ENCODE results near the gene PIAS4. TPM values are rescaled to one million over a fixed set of nuclear protein-coding genes. Genes with fewer than 3 reads are reported as not detected.

The PIAS4 gene
- total and polyA plus RNA-seq, 9 of the 15 experiments (the other 6 are each of a cell fraction or from before 2014, with no cell fraction given), result 0.27 to 34.9 (median 14.4) TPM

- no peak overlapping the region for H2AFZ ChIP-seq (ENCODE audit: low read depth, low read length)
- H3K9ac ChIP-seq (ENCODE audit: insufficient read depth in 1 of 2, low read depth in 2 of 2, low read length in 2 of 2), result peak overlapping the region in 1 of 2 experiments; percentile 26; a peak in 2 of 4 replicates
- peaks cover 69% of the 10 kb centered on the region for H3K36me3 ChIP-seq (ENCODE audit: control insufficient read depth, insufficient read depth, low read length)
- BruUV-seq (replicated peaks), result no TSS peak
- no peak overlapping the region for H3K4me2 ChIP-seq (ENCODE audit: insufficient read depth, low read length)
- peaks cover 0 to 43% of the 10 kb centered on the region in 2 experiments; a peak in 2 of 5 replicates for H3K4me1 ChIP-seq (replicated peaks in 1 of 2; ENCODE audit: control insufficient read depth in 2 of 2, insufficient read depth in 2 of 2, low read length in 2 of 2)
- H4K20me1 ChIP-seq (replicated peaks; ENCODE audit: control insufficient read depth, insufficient read depth, low read length), result no peaks in the 10 kb centered on the region; the same call in 1 of the 2 replicates
- no peaks in the 10 kb centered on the region for H3K9me1 ChIP-seq (ENCODE audit: control insufficient read depth, insufficient read depth, low read length)
- H3K4me3 ChIP-seq, result no peak overlapping the region
- no peak overlapping the region for H3K27ac ChIP-seq (ENCODE audit: extremely low read depth, low read depth, low read length)
- POLR2A ChIA-PET, result interaction anchor here (0.6 to 2.2 kb wide), 4 partner anchors 8 to 194 kb away, joined by 3 to 8 read pairs (median 4); no protein-coding TSS in a partner anchor
- intact Hi-C loops (cut with micrococcal nuclease) (no loop called here), in situ Hi-C loops (cut with MboI) (no loop called here)
- ATAC-seq (no peak), DNase-seq (ENCODE audit: extremely low read depth in 1 of 4, low spot score in 3 of 4) (no peak), FAIRE-seq (no peak)
- no peaks in the 10 kb centered on the region for H3K79me2 ChIP-seq (ENCODE audit: control insufficient read depth, insufficient read depth, low read length)
- 86% methylated on average over 22 of the region's 63 CpGs for WGBS (ENCODE audit: insufficient coverage, low coverage, missing lambda C conversion rate)
- no peaks in the 10 kb centered on the region for H3K27me3 ChIP-seq (ENCODE audit: control insufficient read depth in 2 of 2, insufficient read depth in 2 of 2, low read length in 2 of 2)
- peaks cover 6% of the 10 kb centered on the region for H3K9me3 ChIP-seq (replicated peaks; ENCODE audit: control insufficient read depth, insufficient read depth, low read depth, low read length)
- CTCF ChIA-PET (ENCODE audit: low intra/inter-chr PET ratio), result no interaction called here
- TF ChIP-seq NFIC (IDR thresholded peaks at IDR 0.05), result no peak
- no peak for TF ChIP-seq ARID2 (IDR thresholded peaks at IDR 0.05)
- no peak for TF ChIP-seq REST (IDR thresholded peaks at IDR 0.05; ENCODE audit: borderline replicate concordance)
- TF ChIP-seq REST (CRISPR knock-in tag; IDR thresholded peaks at IDR 0.05; ENCODE audit: low read depth), result no peak
- no peak for TF ChIP-seq ZSCAN32 (CRISPR knock-in tag; IDR thresholded peaks at IDR 0.05)
- TF ChIP-seq ZFP1 (CRISPR knock-in tag; IDR thresholded peaks at IDR 0.05), result no peak
- TF ChIP-seq SIX5 (IDR thresholded peaks at IDR 0.05; ENCODE audit: borderline replicate concordance in 1 of 2, insufficient read depth in 1 of 2, low read depth in 1 of 2, low read length in 2 of 2), result no peak
- TF ChIP-seq CXXC5 (CRISPR knock-in tag; IDR thresholded peaks at IDR 0.05), result no peak
- no peak for TF ChIP-seq MCM3 (IDR thresholded peaks at IDR 0.05)
- TF ChIP-seq ZKSCAN8 (CRISPR knock-in tag; IDR thresholded peaks at IDR 0.05), result no peak
Measured at GRCh38 chr19:4033028-4033956, 25.8 kb downstream of the PIAS4 start.
